Liver (tissue), 9 donors: ENCODE results near the gene CX3CL1. TPM values are rescaled to one million over a fixed set of nuclear protein-coding genes. Genes with fewer than 3 reads are reported as not detected.

Source experiments
- DNase-seq: peaks from one replicate; pipeline ENCODE4 v3.0.0-alpha.2; 2017; ENCODE audit warnings: low spot score
- H3K27ac ChIP-seq, 2 donors: one replicate each; pipeline ENCODE4 v1.7.0; 2013; ENCODE audit warnings: inconsistent platforms in 2 of 2, low read length in 2 of 2, control low read depth in 1 of 2, low read depth in 1 of 2, mild to moderate bottlenecking in 1 of 2
- H3K27me3 ChIP-seq, 4 donors: one replicate each; pipeline versions ENCODE4 v1.6.1 to v1.7.0; 2013; ENCODE audit warnings: low read length in 3 of 4, inconsistent platforms in 1 of 4, mild to moderate bottlenecking in 1 of 4, moderate library complexity in 1 of 4; ENCODE audit not compliant: control insufficient read depth in 4 of 4, insufficient read depth in 4 of 4
- H3K36me3 ChIP-seq, 4 donors: one replicate each; pipeline versions ENCODE4 v1.6.1 to v1.7.0; 2013; ENCODE audit warnings: low read length in 3 of 4, mild to moderate bottlenecking in 3 of 4, low read depth in 1 of 4, moderate library complexity in 1 of 4; ENCODE audit not compliant: control insufficient read depth in 4 of 4, insufficient read depth in 3 of 4
- H3K4me1 ChIP-seq, 4 donors: one replicate each; pipeline versions ENCODE4 v1.6.1 to v1.7.0; 2013; ENCODE audit warnings: low read length in 3 of 4, mild to moderate bottlenecking in 3 of 4, moderate library complexity in 1 of 4; ENCODE audit not compliant: control insufficient read depth in 4 of 4, insufficient read depth in 4 of 4
- H3K4me3 ChIP-seq, 3 donors: one replicate each; pipeline versions ENCODE4 v1.6.1 to v1.7.0; 2013; ENCODE audit warnings: low read length in 3 of 3, control low read depth in 1 of 3, low read depth in 1 of 3, mild to moderate bottlenecking in 1 of 3
- H3K9ac ChIP-seq, 2 donors: one replicate each; pipeline ENCODE4 v1.7.0; 2013; ENCODE audit warnings: low read length in 2 of 2, mild to moderate bottlenecking in 2 of 2, moderate library complexity in 2 of 2, control low read depth in 1 of 2, low read depth in 1 of 2
- H3K9me3 ChIP-seq, 4 donors: one replicate each; pipeline versions ENCODE4 v1.6.1 to v1.7.0; 2013; ENCODE audit warnings: low read length in 3 of 4; ENCODE audit not compliant: control insufficient read depth in 4 of 4
- ATF3 ChIP-seq: IDR thresholded peaks from 2 replicates; pipeline ENCODE4 v1.6.1; 2016; ENCODE audit warnings: antibody characterized with exemption
- CTCF ChIP-seq: fragments of 150-350 bp; IDR thresholded peaks from 2 replicates; pipeline ENCODE4 v1.5.1; 2017; ENCODE audit warnings: improper control_type of control experiment, low read depth, low read length; ENCODE audit not compliant: missing input control
- EGR1 ChIP-seq, 2 donors: IDR thresholded peaks; 2 replicates each; pipeline ENCODE4 v1.6.1; 2016 to 2018; ENCODE audit warnings: antibody characterized with exemption in 2 of 2, low read depth in 2 of 2
- FOXA1 ChIP-seq: IDR thresholded peaks from 2 replicates; pipeline ENCODE4 v1.6.1; 2016; ENCODE audit warnings: antibody characterized with exemption
- FOXA2 ChIP-seq: IDR thresholded peaks from 2 replicates; pipeline ENCODE4 v1.6.1; 2016; ENCODE audit warnings: antibody characterized with exemption
- GABPA ChIP-seq, 2 donors: IDR thresholded peaks in 1 of 2; conservative IDR thresholded peaks in 1 of 2; 2 replicates each; pipeline ENCODE4 v1.6.1; 2016; ENCODE audit warnings: antibody characterized with exemption in 2 of 2, mild to moderate bottlenecking in 1 of 2, moderate library complexity in 1 of 2
- HNF4A ChIP-seq, 2 donors: conservative IDR thresholded peaks; 2 replicates each; pipeline ENCODE4 v1.6.1; 2016; ENCODE audit warnings: antibody characterized with exemption in 2 of 2, mild to moderate bottlenecking in 2 of 2
- HNF4G ChIP-seq: IDR thresholded peaks from 2 replicates; pipeline ENCODE4 v1.6.1; 2016; ENCODE audit warnings: antibody characterized with exemption
- JUND ChIP-seq, 2 donors: IDR thresholded peaks; 2 replicates each; pipeline ENCODE4 v1.6.1; 2016; ENCODE audit warnings: antibody characterized with exemption in 2 of 2
- MAX ChIP-seq: IDR thresholded peaks from 2 replicates; pipeline ENCODE4 v1.6.1; 2016; ENCODE audit warnings: antibody characterized with exemption
- NR2F2 ChIP-seq: IDR thresholded peaks from 2 replicates; pipeline ENCODE4 v1.6.1; 2016; ENCODE audit warnings: antibody characterized with exemption
- RAD21 ChIP-seq, 2 donors: IDR thresholded peaks; 2 replicates each; pipeline ENCODE4 v1.6.1; 2016; ENCODE audit warnings: antibody characterized with exemption in 2 of 2, mild to moderate bottlenecking in 2 of 2
- RXRA ChIP-seq, 2 donors: IDR thresholded peaks; 2 replicates each; pipeline ENCODE4 v1.6.1; 2017 to 2018; ENCODE audit warnings: antibody characterized with exemption in 2 of 2, mild to moderate bottlenecking in 1 of 2
- SP1 ChIP-seq: IDR thresholded peaks from 2 replicates; pipeline ENCODE4 v1.6.1; 2018; ENCODE audit warnings: antibody characterized with exemption, mild to moderate bottlenecking
- TAF1 ChIP-seq: conservative IDR thresholded peaks from 2 replicates; pipeline ENCODE4 v1.6.1; 2016; ENCODE audit warnings: antibody characterized with exemption, mild to moderate bottlenecking
- YY1 ChIP-seq: IDR thresholded peaks from 2 replicates; pipeline ENCODE4 v1.6.1; 2016; ENCODE audit warnings: antibody characterized with exemption, mild to moderate bottlenecking
- ZBTB33 ChIP-seq: IDR thresholded peaks from 2 replicates; pipeline ENCODE4 v1.6.1; 2016; ENCODE audit warnings: antibody characterized with exemption
- WGBS: extraction: QIAGEN DNeasy Blood & Tissue Kit; methylation state at CpG from one replicate; pipeline ENCODE4 v1.1.7; 2013; 5-methylcytosine and 5-hydroxymethylcytosine counted together
- polyA plus RNA-seq, 2 donors: library from polyadenylated mRNA; stranded (reverse) in 1 of 2; unstranded in 1 of 2; fragments of 200-250 nt in 1 of 2; fragments of >200 nt in 1 of 2; fragmentation: Nextera tagmentation in 1 of 2; extraction: Ambion mirVana in 1 of 2; gene quantifications; one replicate each; pipeline versions ENCODE4 v1.2.1 to v1.2.3, GENCODE V29; 2013 to 2015
- total RNA-seq, 2 donors: library from RNA; depleted of rRNA; stranded (reverse); fragments of >200 nt; gene quantifications; one replicate each; pipeline ENCODE4 v1.2.3, GENCODE V29; 2014
- donor health status: healthy.
- donor health status: healthy.
- donor health status: healthy.
- donor health status: healthy.
- donor health status: healthy.

CX3CL1 gene
- total and polyA plus RNA-seq, 4 donors: 2.5 to 5.9 (median 5.1) TPM

GRCh38 chr16:57383276-57384247 lies 11.3 kb downstream of the CX3CL1 start:
- peaks cover 2 to 15% (median 6%) of the 10 kb centered on the region in 4 donors for H3K4me1 ChIP-seq
- no peak overlapping the region for H3K9ac ChIP-seq
- TF ChIP-seq HNF4G: no peak
- TF ChIP-seq RAD21 (IDR thresholded peaks at IDR 0.05): no peak
- TF ChIP-seq YY1: no peak
- no peak for TF ChIP-seq ATF3
- H3K27me3 ChIP-seq: no peaks in the 10 kb centered on the region
- no peak overlapping the region for H3K4me3 ChIP-seq
- no peaks in the 10 kb centered on the region for H3K9me3 ChIP-seq
- 82% methylated on average over 8 of the region's 8 CpGs for WGBS
- H3K27ac ChIP-seq: no peak overlapping the region
- peaks cover 6 to 15% (median 9%) of the 10 kb centered on the region in 4 donors for H3K36me3 ChIP-seq
- peak; percentile 55 for DNase-seq

- peaks cover 2 to 11% (median 5%) of the 10 kb centered on the region in 4 donors for H3K4me1 ChIP-seq
- peaks cover 6 to 15% (median 9%) of the 10 kb centered on the region in 4 donors for H3K36me3 ChIP-seq
- H3K4me3 ChIP-seq: no peak overlapping the region
- no peak for TF ChIP-seq EGR1 (IDR thresholded peaks at IDR 0.05; ENCODE audit: low read depth in 2 of 2)
- no peak for TF ChIP-seq SP1
- no peak for TF ChIP-seq ATF3
- H3K9me3 ChIP-seq: no peaks in the 10 kb centered on the region
- 55% methylated on average over 11 of the region's 11 CpGs for WGBS
- no peak overlapping the region for H3K9ac ChIP-seq
- no peak overlapping the region for H3K27ac ChIP-seq
- H3K27me3 ChIP-seq: no peaks in the 10 kb centered on the region
- DNase-seq: no peak
These were observed 12.2 kb downstream of the CX3CL1 start for GRCh38 chr16:57384248-57385070.

GRCh38 chr16:57385083-57385482 lies 12.8 kb downstream of the CX3CL1 start:
- Histone ChIP-seq H3K4me3 (no peak overlapping the region), H3K9ac (no peak overlapping the region), H3K36me3 (peaks cover 6 to 15% (median 9%) of the 10 kb centered on the region in 4 donors), H3K4me1 (peaks cover 0 to 6% (median 2%) of the 10 kb centered on the region in 4 donors), H3K27ac (no peak overlapping the region), H3K27me3 (no peaks in the 10 kb centered on the region), H3K9me3 (no peaks in the 10 kb centered on the region)
- DNase-seq: no peak
- 83% methylated on average over 5 of the region's 5 CpGs for WGBS
- no peak for TF ChIP-seq EGR1 (IDR thresholded peaks at IDR 0.05; ENCODE audit: low read depth in 2 of 2)
- no peak for TF ChIP-seq RAD21 (IDR thresholded peaks at IDR 0.05)
- no peak for TF ChIP-seq NR2F2
- no peak for TF ChIP-seq SP1
- no peak for TF ChIP-seq ZBTB33
- no peak for TF ChIP-seq FOXA1
- TF ChIP-seq HNF4G: no peak
- TF ChIP-seq FOXA2: no peak
- no peak for TF ChIP-seq GABPA (IDR thresholded peaks at IDR 0.05 in 1 of 2, conservative IDR thresholded peaks at IDR 0.05 in 1 of 2)
- TF ChIP-seq MAX: no peak
- no peak for TF ChIP-seq CTCF
- no peak for TF ChIP-seq RXRA (IDR thresholded peaks at IDR 0.05)
- no peak for TF ChIP-seq HNF4A (conservative IDR thresholded peaks at IDR 0.05)
- no peak for TF ChIP-seq TAF1
- TF ChIP-seq JUND (IDR thresholded peaks at IDR 0.05): no peak
- TF ChIP-seq ATF3: no peak
- TF ChIP-seq YY1: no peak
